ENCODE measurements around the gene OR10H2.
"Not testable (repeated sequence)": the region's sequence is repeated elsewhere in the genome, so short reads cannot be mapped to it uniquely, and the experiment has no call there.

OR10H2 gene

DNA sequence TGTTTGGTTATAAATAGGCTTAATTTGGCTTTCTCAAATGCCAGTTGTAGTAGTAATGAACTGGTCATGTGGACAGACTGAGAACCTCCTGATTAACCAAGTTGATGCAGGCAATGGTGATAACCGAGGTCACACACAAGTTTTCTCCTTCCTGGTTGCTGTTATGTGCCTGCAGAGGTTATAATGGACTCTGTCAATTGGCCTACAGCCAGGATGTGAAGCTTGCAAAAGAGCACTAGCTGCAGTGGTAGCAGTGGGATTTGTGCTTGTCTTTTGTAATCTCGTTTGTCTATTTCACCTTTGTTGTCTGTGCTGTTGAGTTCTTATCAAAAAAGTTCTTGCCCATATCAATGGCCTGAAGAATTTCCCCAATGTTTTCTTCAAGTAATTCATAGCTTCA, 30.6 kb downstream of the OR10H2 start:
- no peak overlapping the region for H3K4me3 ChIP-seq (ENCODE audit: low read depth, low read length)
- DNase-seq (ENCODE audit: low read depth) = no peak

GRCh38 chr19:15759962-15760565, 32.2 kb downstream of the OR10H2 start:
- no peak for DNase-seq (ENCODE audit: low read depth)
- no peak overlapping the region for H3K4me3 ChIP-seq (ENCODE audit: low read depth, low read length)

DNA sequence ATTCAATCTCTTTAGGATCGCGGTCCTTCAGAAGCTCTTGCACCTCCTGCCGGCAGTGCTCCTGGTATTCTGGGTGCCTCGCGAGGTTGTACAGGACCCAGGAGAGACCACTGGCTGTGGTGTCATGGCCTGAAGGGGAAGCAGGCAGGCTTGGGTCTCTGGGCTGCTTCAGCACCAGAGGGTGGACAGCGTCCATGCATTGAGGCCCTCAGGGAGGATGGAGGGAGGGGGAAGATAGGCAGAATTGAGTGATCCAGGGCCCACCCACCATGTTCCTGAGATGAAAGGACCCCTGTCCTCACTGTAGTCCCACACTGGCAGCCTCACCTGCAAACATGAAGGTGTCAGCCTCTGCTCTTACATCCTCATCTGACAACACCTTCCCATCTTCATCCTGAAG, 41.8 kb downstream of the OR10H2 start:
- no peak for DNase-seq (ENCODE audit: low read depth)
- H3K4me3 ChIP-seq (ENCODE audit: low read depth, low read length) = no peak overlapping the region

- not testable (repeated sequence) for DNase-seq (ENCODE audit: low read depth)
These were observed 46.3 kb downstream of the OR10H2 start for GRCh38 chr19:15774159-15774558.

GRCh38 chr19:15775249-15775648, 47.4 kb downstream of the OR10H2 start:
- no peak overlapping the region for H3K4me3 ChIP-seq (ENCODE audit: low read depth, low read length)
- DNase-seq (ENCODE audit: low read depth) = no peak

More at GRCh38 chr19:15774159-15774558, 46.3 kb downstream of the OR10H2 start:
- not testable (repeated sequence) for H3K4me3 ChIP-seq (ENCODE audit: low read depth, low read length)

- no peak for DNase-seq (ENCODE audit: low read depth)
- no peak overlapping the region for H3K4me3 ChIP-seq (ENCODE audit: low read depth, low read length)
These were observed 48.4 kb downstream of the OR10H2 start for GRCh38 chr19:15776264-15776663.

GRCh38 chr19:15776991-15777970, 49.5 kb downstream of the OR10H2 start:
- no peak overlapping the region for H3K4me3 ChIP-seq (ENCODE audit: low read depth, low read length)
- no peak for DNase-seq (ENCODE audit: low read depth)

Data from skeletal muscle cell (primary cell).